Measurements from ENCODE around the gene CEBPZOS. TPM values are rescaled to one million over a fixed set of nuclear protein-coding genes. Genes with fewer than 3 reads are reported as not detected.

CEBPZOS gene
- total and polyA plus RNA-seq, 9 of the 15 experiments (the other 6 are each of a cell fraction or from before 2014, with no cell fraction given): 21.7 to 64.8 (median 46.7) TPM

- TF ChIP-seq ARID4B (CRISPR knock-in tag; IDR thresholded peaks at IDR 0.05) (peak; percentile 76), HMGN3 (IDR thresholded peaks at IDR 0.05; ENCODE audit: borderline replicate concordance, extremely low read depth, insufficient read length, low read depth, low read length) (no peak), TFAP4 (CRISPR knock-in tag; IDR thresholded peaks at IDR 0.05; ENCODE audit: borderline replicate concordance) (peak; percentile 68; the same call in 1 of the 2 replicates), TAL1 (IDR thresholded peaks at IDR 0.05) (no peak), ZNF41 (CRISPR knock-in tag; conservative IDR thresholded peaks at IDR 0.05) (no peak), KAT2B (IDR thresholded peaks at IDR 0.05; ENCODE audit: low read depth, low read length) (no peak), ARID1B (IDR thresholded peaks at IDR 0.05) (0 out of 2 replicates have a peak, but pooled peaks have one; percentile 5), SNAPC5 (CRISPR knock-in tag; IDR thresholded peaks at IDR 0.05) (no peak), NKRF (IDR thresholded peaks at IDR 0.05; ENCODE audit: borderline replicate concordance) (peak; percentile 96)
These were observed 35.2 kb downstream of the CEBPZOS start, which contains the start of the genes CEBPZ and NDUFAF7 (continued) for GRCh38 chr2:37231241-37232130.
